NT2/D1 (cell line): ENCODE measurements around the gene TMEM63C.

ENCODE experiments used
- YY1 ChIP-seq: IDR thresholded peaks from 2 replicates; pipeline ENCODE4 v1.6.1; 2011; ENCODE audit not compliant: insufficient read length, insufficient read depth
- ZNF274 ChIP-seq: IDR thresholded peaks from 2 replicates; pipeline ENCODE4 v1.6.1; 2011; ENCODE audit warnings: mild to moderate bottlenecking, low read depth, low read length

DNA sequence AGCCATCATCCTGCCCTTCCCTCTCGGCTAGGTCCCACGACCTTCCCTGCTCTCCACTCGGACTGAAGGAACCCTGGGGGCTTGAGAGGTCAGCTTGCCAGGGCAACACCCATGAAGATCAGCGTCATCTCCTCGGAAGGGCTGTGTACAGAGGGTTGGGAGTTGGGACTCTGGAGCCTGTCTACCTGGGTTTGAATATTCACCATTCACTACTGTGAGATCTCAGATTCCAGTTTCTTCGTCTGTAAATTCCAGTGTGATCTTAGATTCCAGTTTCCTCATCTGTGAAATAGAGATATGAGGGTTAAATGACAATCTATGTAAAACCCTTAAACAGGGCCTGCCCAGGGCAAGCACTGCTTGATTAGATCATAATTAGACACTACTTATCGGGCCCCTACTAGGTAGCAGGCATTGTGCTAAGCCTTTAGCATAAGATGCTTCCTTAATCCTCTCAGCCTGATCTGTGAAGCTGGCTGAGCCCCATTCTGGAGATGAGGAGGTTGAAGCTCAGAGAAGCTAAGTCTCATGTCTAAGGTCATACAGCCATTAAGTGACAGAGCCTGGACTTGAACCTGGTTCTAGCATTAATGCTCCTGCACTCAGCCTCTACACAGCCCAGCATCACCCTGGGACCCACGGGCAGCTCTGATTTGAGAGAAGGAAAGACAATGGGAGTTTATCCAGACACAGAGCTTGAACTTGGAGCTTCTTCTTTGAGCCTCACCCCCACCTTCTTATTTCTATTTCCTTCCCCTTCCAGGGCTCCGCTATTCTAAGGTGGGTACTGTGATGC is 39.4 kb upstream of the TMEM63C start:
- TF ChIP-seq YY1 (no peak), ZNF274 (no peak)
